ENCODE results near the gene GCN1. TPM values are rescaled to one million over a fixed set of nuclear protein-coding genes. Genes with fewer than 3 reads are reported as not detected.

The GCN1 gene
- total RNA-seq, 1 experiment from 2014 or later: 181 TPM

- DNase-seq (ENCODE audit: low spot score): peak; percentile 36
- no peak overlapping the region for H3K4me3 Mint-ChIP-seq
- peak; percentile 2 for ATAC-seq
- ChIA-PET POLR2A (interaction anchor here (0.7 to 2.0 kb wide), 6 partner anchors 15 to 56 kb away, joined by 3 to 10 read pairs (median 4); partner anchors contain the start of gene RNU4-2), CTCF (interaction anchor here (0.6 to 16.6 kb wide), 20 partner anchors 8 to 204 kb away, joined by 3 to 450 read pairs (median 6); partner anchors contain the start of genes PXN, RNU4-2, RPLP0 and SIRT4)
- H3K9me3 Mint-ChIP-seq: no peaks in the 10 kb centered on the region
- H3K27ac Mint-ChIP-seq: peak overlapping the region; percentile 80
- TF ChIP-seq, protein P1, sequence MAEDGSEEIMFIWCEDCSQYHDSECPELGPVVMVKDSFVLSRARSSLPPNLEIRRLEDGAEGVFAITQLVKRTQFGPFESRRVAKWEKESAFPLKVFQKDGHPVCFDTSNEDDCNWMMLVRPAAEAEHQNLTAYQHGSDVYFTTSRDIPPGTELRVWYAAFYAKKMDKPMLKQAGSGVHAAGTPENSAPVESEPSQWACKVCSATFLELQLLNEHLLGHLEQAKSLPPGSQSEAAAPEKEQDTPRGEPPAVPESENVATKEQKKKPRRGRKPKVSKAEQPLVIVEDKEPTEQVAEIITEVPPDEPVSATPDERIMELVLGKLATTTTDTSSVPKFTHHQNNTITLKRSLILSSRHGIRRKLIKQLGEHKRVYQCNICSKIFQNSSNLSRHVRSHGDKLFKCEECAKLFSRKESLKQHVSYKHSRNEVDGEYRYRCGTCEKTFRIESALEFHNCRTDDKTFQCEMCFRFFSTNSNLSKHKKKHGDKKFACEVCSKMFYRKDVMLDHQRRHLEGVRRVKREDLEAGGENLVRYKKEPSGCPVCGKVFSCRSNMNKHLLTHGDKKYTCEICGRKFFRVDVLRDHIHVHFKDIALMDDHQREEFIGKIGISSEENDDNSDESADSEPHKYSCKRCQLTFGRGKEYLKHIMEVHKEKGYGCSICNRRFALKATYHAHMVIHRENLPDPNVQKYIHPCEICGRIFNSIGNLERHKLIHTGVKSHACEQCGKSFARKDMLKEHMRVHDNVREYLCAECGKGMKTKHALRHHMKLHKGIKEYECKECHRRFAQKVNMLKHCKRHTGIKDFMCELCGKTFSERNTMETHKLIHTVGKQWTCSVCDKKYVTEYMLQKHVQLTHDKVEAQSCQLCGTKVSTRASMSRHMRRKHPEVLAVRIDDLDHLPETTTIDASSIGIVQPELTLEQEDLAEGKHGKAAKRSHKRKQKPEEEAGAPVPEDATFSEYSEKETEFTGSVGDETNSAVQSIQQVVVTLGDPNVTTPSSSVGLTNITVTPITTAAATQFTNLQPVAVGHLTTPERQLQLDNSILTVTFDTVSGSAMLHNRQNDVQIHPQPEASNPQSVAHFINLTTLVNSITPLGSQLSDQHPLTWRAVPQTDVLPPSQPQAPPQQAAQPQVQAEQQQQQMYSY (CRISPR knock-in tag; IDR thresholded peaks at IDR 0.05): no peak
- TF ChIP-seq ETV6 (CRISPR knock-in tag; IDR thresholded peaks at IDR 0.05): peak; percentile 48; the same call in 1 of the 2 replicates
- no peaks in the 10 kb centered on the region for H3K36me3 Mint-ChIP-seq
- peaks cover 73% of the 10 kb centered on the region for H3K4me1 Mint-ChIP-seq
- H3K27me3 Mint-ChIP-seq (ENCODE audit: low read depth): no peaks in the 10 kb centered on the region
Measured at GRCh38 chr12:120234643-120235368, 40.3 kb upstream of the GCN1 start.

GRCh38 chr12:120231316-120232011 is 36.9 kb upstream of the GCN1 start:
- peak overlapping the region; percentile 97 for H3K27ac Mint-ChIP-seq
- CTCF ChIA-PET: interaction anchor here (0.8 to 10.5 kb wide), 12 partner anchors 7 to 226 kb away, joined by 3 to 717 read pairs (median 6); partner anchors contain the start of genes PXN, RNU4-1, RNU4-2 and RPLP0
- TF ChIP-seq CREB1 (CRISPR knock-in tag; IDR thresholded peaks at IDR 0.05) (no peak), NFE2L1 (CRISPR knock-in tag; IDR thresholded peaks at IDR 0.05) (peak; percentile 83), ZNF423 (CRISPR knock-in tag; IDR thresholded peaks at IDR 0.05) (peak; percentile 57; the same call in 1 of the 2 replicates)
- POLR2A ChIA-PET: interaction anchor here (0.6 to 7.7 kb wide), 7 partner anchors 15 to 115 kb away, joined by 3 to 198 read pairs (median 6); partner anchors contain the start of genes PXN, RAB35, RNU4-1 and RNU4-2
- no peaks in the 10 kb centered on the region for H3K9me3 Mint-ChIP-seq
- no peaks in the 10 kb centered on the region for H3K36me3 Mint-ChIP-seq
- ATAC-seq: peak; percentile 14
- peak overlapping the region; percentile 55 for H3K4me3 Mint-ChIP-seq
- no peaks in the 10 kb centered on the region; the same call in 1 of the 2 replicates for H3K27me3 Mint-ChIP-seq (ENCODE audit: low read depth)
- peaks cover 93% of the 10 kb centered on the region for H3K4me1 Mint-ChIP-seq
- peak; percentile 53 for DNase-seq (ENCODE audit: low spot score)

- Mint-ChIP-seq H3K4me1 (peaks cover 94% of the 10 kb centered on the region), H3K4me3 (peak overlapping the region; percentile 55), H3K9me3 (no peaks in the 10 kb centered on the region), H3K36me3 (no peaks in the 10 kb centered on the region), H3K27me3 (ENCODE audit: low read depth) (no peaks in the 10 kb centered on the region; the same call in 1 of the 2 replicates), H3K27ac (peak overlapping the region; percentile 97)
- CTCF ChIA-PET: interaction anchor here (0.8 to 10.5 kb wide), 11 partner anchors 8 to 199 kb away, joined by 3 to 717 read pairs (median 7); partner anchors contain the start of genes PXN, RNU4-1, RNU4-2 and RPLP0
- POLR2A ChIA-PET: interaction anchor here (0.6 to 7.7 kb wide), 8 partner anchors 14 to 114 kb away, joined by 3 to 198 read pairs (median 8); partner anchors contain the start of genes PXN, RAB35, RNU4-1 and RNU4-2
- ATAC-seq (no peak), DNase-seq (ENCODE audit: low spot score) (no peak)
- TF ChIP-seq, protein P2, sequence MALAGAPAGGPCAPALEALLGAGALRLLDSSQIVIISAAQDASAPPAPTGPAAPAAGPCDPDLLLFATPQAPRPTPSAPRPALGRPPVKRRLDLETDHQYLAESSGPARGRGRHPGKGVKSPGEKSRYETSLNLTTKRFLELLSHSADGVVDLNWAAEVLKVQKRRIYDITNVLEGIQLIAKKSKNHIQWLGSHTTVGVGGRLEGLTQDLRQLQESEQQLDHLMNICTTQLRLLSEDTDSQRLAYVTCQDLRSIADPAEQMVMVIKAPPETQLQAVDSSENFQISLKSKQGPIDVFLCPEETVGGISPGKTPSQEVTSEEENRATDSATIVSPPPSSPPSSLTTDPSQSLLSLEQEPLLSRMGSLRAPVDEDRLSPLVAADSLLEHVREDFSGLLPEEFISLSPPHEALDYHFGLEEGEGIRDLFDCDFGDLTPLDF (CRISPR knock-in tag; IDR thresholded peaks at IDR 0.05): no peak
- TF ChIP-seq NFATC4 (CRISPR knock-in tag; IDR thresholded peaks at IDR 0.05): no peak
- no peak for TF ChIP-seq STAT6 (CRISPR knock-in tag; conservative IDR thresholded peaks at IDR 0.05; ENCODE audit: low read depth)
- no peak for TF ChIP-seq ZNF121 (CRISPR knock-in tag; IDR thresholded peaks at IDR 0.05)
- TF ChIP-seq RORB (CRISPR knock-in tag; IDR thresholded peaks at IDR 0.05): no peak
- TF ChIP-seq, protein P3, sequence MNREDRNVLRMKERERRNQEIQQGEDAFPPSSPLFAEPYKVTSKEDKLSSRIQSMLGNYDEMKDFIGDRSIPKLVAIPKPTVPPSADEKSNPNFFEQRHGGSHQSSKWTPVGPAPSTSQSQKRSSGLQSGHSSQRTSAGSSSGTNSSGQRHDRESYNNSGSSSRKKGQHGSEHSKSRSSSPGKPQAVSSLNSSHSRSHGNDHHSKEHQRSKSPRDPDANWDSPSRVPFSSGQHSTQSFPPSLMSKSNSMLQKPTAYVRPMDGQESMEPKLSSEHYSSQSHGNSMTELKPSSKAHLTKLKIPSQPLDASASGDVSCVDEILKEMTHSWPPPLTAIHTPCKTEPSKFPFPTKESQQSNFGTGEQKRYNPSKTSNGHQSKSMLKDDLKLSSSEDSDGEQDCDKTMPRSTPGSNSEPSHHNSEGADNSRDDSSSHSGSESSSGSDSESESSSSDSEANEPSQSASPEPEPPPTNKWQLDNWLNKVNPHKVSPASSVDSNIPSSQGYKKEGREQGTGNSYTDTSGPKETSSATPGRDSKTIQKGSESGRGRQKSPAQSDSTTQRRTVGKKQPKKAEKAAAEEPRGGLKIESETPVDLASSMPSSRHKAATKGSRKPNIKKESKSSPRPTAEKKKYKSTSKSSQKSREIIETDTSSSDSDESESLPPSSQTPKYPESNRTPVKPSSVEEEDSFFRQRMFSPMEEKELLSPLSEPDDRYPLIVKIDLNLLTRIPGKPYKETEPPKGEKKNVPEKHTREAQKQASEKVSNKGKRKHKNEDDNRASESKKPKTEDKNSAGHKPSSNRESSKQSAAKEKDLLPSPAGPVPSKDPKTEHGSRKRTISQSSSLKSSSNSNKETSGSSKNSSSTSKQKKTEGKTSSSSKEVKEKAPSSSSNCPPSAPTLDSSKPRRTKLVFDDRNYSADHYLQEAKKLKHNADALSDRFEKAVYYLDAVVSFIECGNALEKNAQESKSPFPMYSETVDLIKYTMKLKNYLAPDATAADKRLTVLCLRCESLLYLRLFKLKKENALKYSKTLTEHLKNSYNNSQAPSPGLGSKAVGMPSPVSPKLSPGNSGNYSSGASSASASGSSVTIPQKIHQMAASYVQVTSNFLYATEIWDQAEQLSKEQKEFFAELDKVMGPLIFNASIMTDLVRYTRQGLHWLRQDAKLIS (CRISPR knock-in tag; IDR thresholded peaks at IDR 0.05; ENCODE audit: borderline replicate concordance): no peak
- TF ChIP-seq ZMAT4 (CRISPR knock-in tag; IDR thresholded peaks at IDR 0.05): no peak
Measured at GRCh38 chr12:120230974-120231315, 36.4 kb upstream of the GCN1 start.
